GM12872 (cell line): ENCODE measurements around the gene SERINC5.

Experiments
- TF ChIP-seq, protein P1 (sequence below): IDR thresholded peaks from 3 replicates; pipeline ENCODE4 v1.5.1; 2011; ENCODE audit warnings: low read depth, mild to moderate bottlenecking, low read length, moderate library complexity; ENCODE audit not compliant: insufficient read depth

The SERINC5 gene

DNA sequence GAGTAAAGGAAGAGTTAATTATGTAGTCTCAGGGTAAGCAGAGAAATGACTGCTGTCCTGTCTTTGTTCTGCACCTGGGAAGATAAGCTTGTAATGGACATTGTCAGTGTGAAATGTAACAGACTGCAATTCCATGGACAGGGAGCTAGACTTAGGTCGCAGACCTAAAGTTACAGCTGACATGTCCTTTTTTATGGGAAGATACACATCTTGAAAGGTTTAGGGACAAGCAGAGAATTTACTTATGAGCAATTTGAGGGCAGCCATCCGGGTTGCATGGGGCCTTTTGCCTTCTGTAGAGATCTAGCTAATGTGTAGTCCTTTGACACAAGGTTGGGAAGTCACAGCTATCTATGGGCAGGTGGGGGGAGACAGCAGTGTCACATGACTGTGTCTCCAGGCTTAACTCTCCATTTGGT lies 85.7 kb downstream of the SERINC5 start:
- TF ChIP-seq, protein P1, sequence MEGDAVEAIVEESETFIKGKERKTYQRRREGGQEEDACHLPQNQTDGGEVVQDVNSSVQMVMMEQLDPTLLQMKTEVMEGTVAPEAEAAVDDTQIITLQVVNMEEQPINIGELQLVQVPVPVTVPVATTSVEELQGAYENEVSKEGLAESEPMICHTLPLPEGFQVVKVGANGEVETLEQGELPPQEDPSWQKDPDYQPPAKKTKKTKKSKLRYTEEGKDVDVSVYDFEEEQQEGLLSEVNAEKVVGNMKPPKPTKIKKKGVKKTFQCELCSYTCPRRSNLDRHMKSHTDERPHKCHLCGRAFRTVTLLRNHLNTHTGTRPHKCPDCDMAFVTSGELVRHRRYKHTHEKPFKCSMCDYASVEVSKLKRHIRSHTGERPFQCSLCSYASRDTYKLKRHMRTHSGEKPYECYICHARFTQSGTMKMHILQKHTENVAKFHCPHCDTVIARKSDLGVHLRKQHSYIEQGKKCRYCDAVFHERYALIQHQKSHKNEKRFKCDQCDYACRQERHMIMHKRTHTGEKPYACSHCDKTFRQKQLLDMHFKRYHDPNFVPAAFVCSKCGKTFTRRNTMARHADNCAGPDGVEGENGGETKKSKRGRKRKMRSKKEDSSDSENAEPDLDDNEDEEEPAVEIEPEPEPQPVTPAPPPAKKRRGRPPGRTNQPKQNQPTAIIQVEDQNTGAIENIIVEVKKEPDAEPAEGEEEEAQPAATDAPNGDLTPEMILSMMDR, result no peak

DNA sequence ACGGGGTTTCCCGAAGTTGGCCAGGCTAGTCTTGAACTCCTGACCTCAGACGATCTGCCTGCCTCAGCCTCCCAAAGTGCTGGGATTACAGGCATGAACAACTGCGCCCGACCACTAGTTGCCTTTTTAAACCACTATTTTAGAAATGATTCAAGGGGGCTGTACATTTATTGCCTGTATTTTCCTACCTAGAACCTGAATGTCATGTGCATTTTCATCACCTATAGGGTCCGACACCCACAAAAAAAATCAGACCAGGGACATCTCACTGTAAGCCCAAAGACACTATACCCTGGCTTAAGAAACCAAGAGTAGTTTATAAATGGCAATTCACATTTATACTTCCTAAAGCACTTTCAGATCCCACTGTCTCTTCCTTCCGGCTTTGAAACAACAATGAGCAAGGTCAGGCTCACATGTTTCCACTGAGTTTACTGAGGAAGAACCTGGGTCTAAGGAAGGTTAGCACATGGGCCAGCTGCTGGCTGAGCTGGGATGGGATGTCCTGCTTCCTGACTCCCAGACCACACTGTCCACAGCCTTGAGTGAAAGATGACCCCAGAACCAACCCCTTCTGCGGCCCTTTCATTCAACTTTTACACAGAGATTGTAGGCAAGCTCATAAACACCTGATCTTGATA lies 87.3 kb downstream of the SERINC5 start:
- TF ChIP-seq, protein P1, result no peak

GRCh38 chr5:80165452-80165851 lies 90.4 kb downstream of the SERINC5 start:
- TF ChIP-seq, protein P1, result no peak

DNA sequence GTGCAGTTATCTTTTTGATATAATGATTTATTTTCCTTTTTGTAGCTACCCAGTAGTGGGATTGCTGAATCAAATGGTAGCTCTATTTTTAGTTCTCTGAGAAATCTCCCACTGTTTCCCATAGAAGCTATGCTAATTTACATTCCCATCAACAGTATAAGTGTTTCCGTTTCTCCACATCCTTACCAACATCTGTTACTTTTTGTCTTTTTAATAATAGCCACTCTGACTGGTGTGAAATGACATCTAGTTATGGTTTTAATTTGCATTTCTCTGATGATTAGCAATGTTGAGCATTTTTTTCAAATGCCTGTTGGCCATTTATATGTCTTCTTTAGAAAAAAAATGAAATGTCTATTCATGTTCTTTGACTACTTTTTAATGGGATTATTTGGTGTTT lies 94.7 kb downstream of the SERINC5 start:
- TF ChIP-seq, protein P1, result no peak

- TF ChIP-seq, protein P1, result no peak
Measured at GRCh38 chr5:80160242-80160641, 95.6 kb downstream of the SERINC5 start.

DNA sequence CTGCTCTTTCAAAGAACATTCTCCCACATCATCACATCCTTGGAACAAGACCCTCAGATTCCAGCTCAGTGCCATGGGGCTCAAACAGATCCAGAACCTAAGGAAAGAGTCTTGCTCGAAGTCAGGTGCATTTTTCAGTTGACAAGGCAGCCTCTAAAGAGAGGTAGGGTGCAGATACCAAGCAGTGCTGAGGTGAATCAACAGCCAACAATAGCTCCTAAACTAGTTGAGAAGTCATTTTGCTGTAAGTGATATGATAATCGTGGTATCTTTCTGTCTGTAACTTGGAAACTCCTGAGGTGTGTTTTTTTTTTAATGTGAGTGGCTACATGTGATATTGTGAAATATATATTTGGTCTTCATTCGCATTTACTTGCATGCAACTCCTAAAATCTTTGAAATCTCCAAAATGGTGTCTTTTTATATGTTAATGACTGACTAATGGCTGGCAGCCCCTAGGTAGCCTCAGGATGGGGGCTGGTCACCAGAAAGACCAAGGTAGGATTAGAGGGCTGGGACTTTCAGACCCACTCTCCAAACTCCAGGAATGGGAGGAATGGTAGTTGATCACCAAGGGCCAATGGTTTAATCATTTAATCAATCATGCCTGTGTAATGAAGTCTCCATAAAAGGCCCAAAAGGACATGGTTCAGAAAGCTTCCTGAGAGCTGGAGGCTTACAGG lies 96.6 kb downstream of the SERINC5 start:
- TF ChIP-seq, protein P1, result no peak

GRCh38 chr5:80156156-80156555 lies 99.7 kb downstream of the SERINC5 start:
- TF ChIP-seq, protein P1, result no peak
